HEK293 (cell line): ENCODE results near the gene TAS2R8.

Experiments used
- SALL2 ChIP-seq: fragments of 450-650 bp; formaldehyde crosslinking; IDR thresholded peaks from 2 replicates; pipeline ENCODE4 v1.5.0; 2017; ENCODE audit warnings: missing biosample characterization, mild to moderate bottlenecking, missing genetic modification characterization, borderline replicate concordance
- YY1 ChIP-seq: fragments of 450-650 bp; formaldehyde crosslinking; IDR thresholded peaks from 2 replicates; pipeline ENCODE4 v1.5.1; 2018; ENCODE audit warnings: missing biosample characterization, missing genetic modification characterization
- ZBTB11 ChIP-seq: fragments of 450-650 bp; formaldehyde crosslinking; conservative IDR thresholded peaks from 2 replicates; pipeline ENCODE4 v1.5.1; 2016; ENCODE audit warnings: low read depth, missing biosample characterization, missing genetic modification characterization
- ZNF140 ChIP-seq: fragments of 450-650 bp; formaldehyde crosslinking; IDR thresholded peaks from 2 replicates; pipeline ENCODE4 v1.5.1; 2016; ENCODE audit warnings: missing biosample characterization, missing genetic modification characterization
- ZNF214 ChIP-seq: fragments of 450-650 bp; formaldehyde crosslinking; IDR thresholded peaks from 2 replicates; pipeline ENCODE4 v1.5.1; 2017; ENCODE audit warnings: missing biosample characterization, mild to moderate bottlenecking, missing genetic modification characterization, borderline replicate concordance
- ZNF768 ChIP-seq: fragments of 450-650 bp; formaldehyde crosslinking; IDR thresholded peaks from 2 replicates; pipeline ENCODE4 v1.5.1; 2018; ENCODE audit warnings: missing biosample characterization, mild to moderate bottlenecking, missing genetic modification characterization
- ZNF791 ChIP-seq: fragments of 450-650 bp; formaldehyde crosslinking; IDR thresholded peaks from 2 replicates; pipeline ENCODE4 v1.5.1; 2016; ENCODE audit warnings: missing biosample characterization, missing genetic modification characterization
- TF ChIP-seq, protein P1 (sequence below): fragments of 450-650 bp; formaldehyde crosslinking; IDR thresholded peaks from 2 replicates; pipeline ENCODE4 v1.5.1; 2016; ENCODE audit warnings: missing biosample characterization, missing genetic modification characterization

DNA sequence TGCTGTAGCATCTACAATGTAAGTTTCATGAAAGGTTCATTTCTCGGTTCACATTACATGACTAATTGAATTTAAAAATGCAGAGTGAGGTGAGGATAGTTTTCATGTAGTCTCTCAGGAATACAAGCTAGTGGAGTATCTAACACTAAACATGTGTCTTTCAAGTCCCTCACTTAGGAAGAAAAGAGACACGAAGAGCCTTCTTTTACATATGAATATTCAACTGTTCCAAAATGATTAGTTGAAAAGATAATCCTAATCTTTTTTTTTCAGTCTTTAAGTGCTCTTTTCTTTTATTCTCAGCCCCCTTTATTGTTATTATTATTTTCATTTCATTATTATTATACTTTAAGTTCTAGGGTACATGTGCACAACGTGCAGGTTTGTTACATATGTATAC is 31.4 kb upstream of the TAS2R8 start:
- no peak for TF ChIP-seq ZBTB11 (tag by site-specific recombination)
- TF ChIP-seq, protein P1, sequence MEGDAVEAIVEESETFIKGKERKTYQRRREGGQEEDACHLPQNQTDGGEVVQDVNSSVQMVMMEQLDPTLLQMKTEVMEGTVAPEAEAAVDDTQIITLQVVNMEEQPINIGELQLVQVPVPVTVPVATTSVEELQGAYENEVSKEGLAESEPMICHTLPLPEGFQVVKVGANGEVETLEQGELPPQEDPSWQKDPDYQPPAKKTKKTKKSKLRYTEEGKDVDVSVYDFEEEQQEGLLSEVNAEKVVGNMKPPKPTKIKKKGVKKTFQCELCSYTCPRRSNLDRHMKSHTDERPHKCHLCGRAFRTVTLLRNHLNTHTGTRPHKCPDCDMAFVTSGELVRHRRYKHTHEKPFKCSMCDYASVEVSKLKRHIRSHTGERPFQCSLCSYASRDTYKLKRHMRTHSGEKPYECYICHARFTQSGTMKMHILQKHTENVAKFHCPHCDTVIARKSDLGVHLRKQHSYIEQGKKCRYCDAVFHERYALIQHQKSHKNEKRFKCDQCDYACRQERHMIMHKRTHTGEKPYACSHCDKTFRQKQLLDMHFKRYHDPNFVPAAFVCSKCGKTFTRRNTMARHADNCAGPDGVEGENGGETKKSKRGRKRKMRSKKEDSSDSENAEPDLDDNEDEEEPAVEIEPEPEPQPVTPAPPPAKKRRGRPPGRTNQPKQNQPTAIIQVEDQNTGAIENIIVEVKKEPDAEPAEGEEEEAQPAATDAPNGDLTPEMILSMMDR (tag by site-specific recombination): no peak
- TF ChIP-seq ZNF140 (tag by site-specific recombination): no peak
- TF ChIP-seq ZNF791 (tag by site-specific recombination): no peak
- TF ChIP-seq SALL2 (tag by site-specific recombination): no peak
- no peak for TF ChIP-seq ZNF768 (tag by site-specific recombination)
- no peak for TF ChIP-seq ZNF214 (tag by site-specific recombination)
- TF ChIP-seq YY1: no peak
